GM12878 (cell line): Measurements from ENCODE around the gene MRTFB. TPM values are rescaled to one million over a fixed set of nuclear protein-coding genes. Genes with fewer than 3 reads are reported as not detected.

Source experiments
- ATAC-seq: fragments of 200-7000 bp; cut with Tn5 transposase; 3 replicates; pipeline ENCODE4 v1.9.1; 2020; ENCODE audit warnings: mild to moderate bottlenecking, moderate library complexity
- BruUV-seq: library from RNA; stranded (reverse); fragments of 400-500 nt; replicated peaks from 2 replicates; lab custom pipeline; 2021; lab: Mats Ljungman, UMichigan
- CTCF ChIA-PET: fragments of 300-600 bp; sonication (Branson Sonifier 250); formaldehyde crosslinking; extraction: SDS; loops from one replicate; lab custom pipeline; 2021; ENCODE audit warnings: inconsistent platforms; lab: Yijun Ruan, JAX
- POLR2A ChIA-PET: fragments of 350-600 bp; formaldehyde crosslinking; extraction: SDS; loops from one replicate; lab custom pipeline; 2021; ENCODE audit warnings: inconsistent platforms; lab: Charles Lee
- RAD21 ChIA-PET: fragments of 300-600 bp; sonication (Branson Sonifier 250); formaldehyde crosslinking; loops from one replicate; lab custom pipeline; 2023; ENCODE audit warnings: antibody characterized with exemption; ENCODE audit not compliant: unreplicated experiment; lab: Charles Lee
- SMC1A ChIA-PET: fragments of 300-600 bp; sonication (Branson Sonifier 250); formaldehyde crosslinking; loops from one replicate; lab custom pipeline; 2023; ENCODE audit not compliant: unreplicated experiment, uncharacterized antibody; lab: Charles Lee
- DNase-seq: peaks from one replicate; pipeline ENCODE4 v3.0.0-alpha.2; 2011; ENCODE audit warnings: low read depth, low spot score
- FAIRE-seq: peaks from 3 replicates; lab custom pipeline; 2011; peaks lifted over from hg19 to GRCh38; lab: Jason Lieb, UNC
- H2AFZ ChIP-seq: 2 replicates; pipeline ENCODE4 v1.6.0; 2011; ENCODE audit warnings: low read depth, low read length, control low read depth; ENCODE audit not compliant: control insufficient read depth
- H3K27ac ChIP-seq: 2 replicates; pipeline ENCODE4 v1.5.1; 2011; ENCODE audit warnings: control low read depth; ENCODE audit not compliant: control insufficient read depth, insufficient read depth
- H3K27me3 ChIP-seq, 2 experiments: replicated peaks in 1 of 2; 2 replicates each; pipeline versions ENCODE4 v1.6.0 to v1.6.1; 2011; ENCODE audit warnings: low read length in 1 of 2; ENCODE audit not compliant: control insufficient read depth in 2 of 2, insufficient read depth in 2 of 2
- H3K36me3 ChIP-seq, 2 experiments: 2 replicates each; pipeline ENCODE4 v1.5.1; 2011; ENCODE audit warnings: low read length in 1 of 2; ENCODE audit not compliant: control insufficient read depth in 2 of 2, insufficient read depth in 2 of 2
- H3K4me1 ChIP-seq: 2 replicates; pipeline ENCODE4 v1.6.1; 2011; ENCODE audit warnings: mild to moderate bottlenecking, low read length, moderate library complexity, mixed read lengths; ENCODE audit not compliant: control insufficient read depth, insufficient read depth
- H3K4me2 ChIP-seq: 2 replicates; pipeline ENCODE4 v1.6.0; 2011; ENCODE audit warnings: control low read depth; ENCODE audit not compliant: control insufficient read depth, insufficient read depth
- H3K4me3 ChIP-seq: fragments of 200-600 bp; sonication (generic); 2 replicates; pipeline ENCODE4 v1.5.1; 2016
- H3K79me2 ChIP-seq: 2 replicates; pipeline ENCODE4 v1.6.0; 2011; ENCODE audit warnings: low read length; ENCODE audit not compliant: control insufficient read depth, insufficient read depth
- H3K9ac ChIP-seq: 2 replicates; pipeline ENCODE4 v1.8.0; 2011; ENCODE audit warnings: low read length, control low read depth, mixed read lengths; ENCODE audit not compliant: control insufficient read depth, insufficient read depth
- H3K9me3 ChIP-seq: replicated peaks from 3 replicates; pipeline ENCODE4 v1.5.1; 2011; ENCODE audit warnings: mild to moderate bottlenecking, low read length; ENCODE audit not compliant: control insufficient read depth, insufficient read depth
- H4K20me1 ChIP-seq: 2 replicates; pipeline ENCODE4 v1.6.0; 2011; ENCODE audit not compliant: control insufficient read depth, insufficient read depth
- BCL11A ChIP-seq: IDR thresholded peaks from 2 replicates; pipeline ENCODE4 v1.6.1; 2011; ENCODE audit warnings: low read depth, low read length
- BHLHE40 ChIP-seq, 2 experiments: fragments of 450-650 bp in 1 of 2; IDR thresholded peaks; 2 replicates each; pipeline ENCODE4 v1.6.1; 2011 to 2017; ENCODE audit warnings: low read depth in 2 of 2, borderline replicate concordance in 1 of 2, improper control_type of control experiment in 1 of 2, low read length in 1 of 2, mild to moderate bottlenecking in 1 of 2
- CBFB ChIP-seq: IDR thresholded peaks from 2 replicates; pipeline ENCODE4 v1.6.1; 2016; ENCODE audit warnings: antibody characterized with exemption, low read depth
- FOXM1 ChIP-seq: IDR thresholded peaks from 2 replicates; pipeline ENCODE4 v1.6.1; 2012; ENCODE audit warnings: low read depth, mild to moderate bottlenecking, inconsistent platforms, low read length, moderate library complexity
- GATAD2B ChIP-seq: fragments of 450-650 bp; conservative IDR thresholded peaks from 2 replicates; pipeline ENCODE4 v1.6.1; 2017; ENCODE audit warnings: low read depth, mild to moderate bottlenecking, moderate library complexity
- MEF2B ChIP-seq: fragments of 450-650 bp; IDR thresholded peaks from 2 replicates; pipeline ENCODE4 v1.6.1; 2018; ENCODE audit warnings: mild to moderate bottlenecking, moderate library complexity; ENCODE audit not compliant: partially characterized antibody, poor library complexity, severe bottlenecking
- RUNX3 ChIP-seq: IDR thresholded peaks from 2 replicates; pipeline ENCODE4 v1.6.1; 2012; ENCODE audit warnings: low read length, inconsistent platforms
- SREBF1 ChIP-seq: IDR thresholded peaks from 2 replicates; pipeline ENCODE4 v1.6.1; 2012; ENCODE audit warnings: mild to moderate bottlenecking, low read length
- STAT1 ChIP-seq: fragments of 450-650 bp; conservative IDR thresholded peaks from 2 replicates; pipeline ENCODE4 v1.6.1; 2014; ENCODE audit warnings: antibody characterized with exemption, mild to moderate bottlenecking
- TBL1XR1 ChIP-seq: IDR thresholded peaks from 2 replicates; pipeline ENCODE4 v1.6.1; 2012; ENCODE audit warnings: low read depth, low read length, improper control_type of control experiment
- ZNF384 ChIP-seq: IDR thresholded peaks from 2 replicates; pipeline ENCODE4 v1.6.1; 2012; ENCODE audit warnings: low read depth, mild to moderate bottlenecking, low read length, improper control_type of control experiment, borderline replicate concordance
- ZSCAN29 ChIP-seq: fragments of 450-650 bp; IDR thresholded peaks from 2 replicates; pipeline ENCODE4 v1.6.1; 2017; ENCODE audit warnings: mild to moderate bottlenecking, moderate library complexity
- WGBS: methylation state at CpG from one replicate; pipeline ENCODE4 v1.1.6; 2016; ENCODE audit warnings: low lambda C conversion rate; ENCODE audit not compliant: insufficient replicate concordance, insufficient coverage; ENCODE audit errors: missing lambda C conversion rate; 5-methylcytosine and 5-hydroxymethylcytosine counted together
- in situ Hi-C: fragments of 300-500 bp; cut with MboI; formaldehyde crosslinking; loops from 9 replicates; pipeline ENCODE4 v1.14.3; 2018; ENCODE audit warnings: mixed read lengths
- intact Hi-C: fragments of 100-400 bp; cut with micrococcal nuclease; formaldehyde crosslinking; loops from one replicate; pipeline ENCODE4 v1.14.2; 2022; ENCODE audit not compliant: unreplicated experiment
- polyA plus RNA-seq, 11 experiments: library from polyadenylated mRNA; depleted of rRNA in 4 of 11; unstranded in 6 of 11; stranded (reverse) in 5 of 11; fragments of >200 nt; fragmentation: Nextera tagmentation in 4 of 11; fragmentation: Illumina TruSeq in 1 of 11; extraction: Ambion mirVana in 4 of 11; extraction: Trizol in 1 of 11; gene quantifications; 1 replicate in 1 of 11; 2 replicates in 10 of 11; pipeline versions ENCODE4 v1.2.1 to v1.2.3, GENCODE V29; 2011 to 2016; ENCODE audit warnings: inconsistent platforms in 2 of 11, missing spikeins in 2 of 11, low read depth in 1 of 11
- total RNA-seq, 4 experiments: library from RNA; depleted of rRNA in 3 of 4; stranded (reverse); fragments of >200 nt in 3 of 4; fragmentation: Illumina TruSeq in 1 of 4; extraction: Trizol in 1 of 4; gene quantifications; 2 replicates each; pipeline versions ENCODE4 v1.2.1 to v1.2.3, GENCODE V29; 2013 to 2021
- TF ChIP-seq, protein P1 (sequence below): IDR thresholded peaks from 2 replicates; pipeline ENCODE4 v1.6.1; 2011; ENCODE audit warnings: borderline replicate concordance, low read depth, mild to moderate bottlenecking, moderate library complexity, low read length; ENCODE audit not compliant: insufficient read depth, poor library complexity, severe bottlenecking
- TF ChIP-seq, protein P2 (sequence below): fragments of 450-650 bp; IDR thresholded peaks from 2 replicates; pipeline ENCODE4 v1.6.1; 2017; ENCODE audit warnings: mild to moderate bottlenecking, moderate library complexity
- TF ChIP-seq, protein P3 (sequence below): IDR thresholded peaks from 2 replicates; pipeline ENCODE4 v1.6.1; 2011; ENCODE audit warnings: mild to moderate bottlenecking, low read depth, low read length, moderate library complexity; ENCODE audit not compliant: insufficient replicate concordance

The MRTFB gene
- total and polyA plus RNA-seq, 10 of the 15 experiments (the other 5 are each of a cell fraction or from before 2014, with no cell fraction given): 2.1 to 14.3 (median 8.0) TPM

DNA sequence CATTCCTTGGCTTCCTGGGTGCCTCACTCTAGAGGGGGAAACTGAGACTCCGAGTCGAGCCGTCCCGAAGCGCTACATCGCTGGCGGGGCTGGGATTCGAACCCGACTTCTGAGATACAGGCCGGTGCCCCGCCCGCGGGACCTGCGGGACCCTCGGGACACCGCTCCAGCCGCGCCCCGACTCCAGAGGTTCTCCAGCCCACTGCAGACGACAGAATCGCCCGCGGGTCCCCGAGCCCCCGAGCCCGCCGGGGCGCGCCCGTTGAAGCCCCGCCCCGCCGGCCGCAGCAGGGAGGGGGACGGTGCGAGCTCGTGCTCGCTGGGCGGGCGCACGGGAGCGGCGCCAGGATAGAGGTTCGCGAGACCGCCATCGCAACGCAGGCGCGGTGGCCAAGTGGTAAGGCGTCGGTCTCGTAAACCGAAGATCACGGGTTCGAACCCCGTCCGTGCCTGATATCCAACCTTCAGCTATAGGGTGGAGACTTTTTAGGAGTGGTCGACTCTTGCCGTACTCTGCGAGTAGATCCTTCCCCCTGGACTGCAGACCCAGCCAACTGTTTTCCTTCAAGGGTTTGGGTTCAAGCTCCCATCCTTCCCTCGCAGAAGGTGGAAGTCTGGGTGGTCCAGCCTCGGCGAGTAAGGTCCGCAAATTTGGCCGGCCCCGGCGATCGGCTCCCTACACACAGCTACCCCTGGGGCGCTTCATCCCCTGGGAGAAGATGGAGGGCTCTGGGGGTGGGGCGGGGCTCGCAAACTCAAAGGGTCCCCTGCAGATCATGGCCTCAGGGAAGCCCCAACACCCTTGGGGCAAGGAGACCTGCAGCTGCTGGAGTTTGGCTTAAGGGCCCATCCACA, 214.6 kb downstream of the MRTFB start:
- Histone ChIP-seq H3K9ac (peak overlapping the region; percentile 75), H3K27me3 (no peaks in the 10 kb centered on the region), H3K79me2 (no peaks in the 10 kb centered on the region), H3K4me1 (peaks cover 8% of the 10 kb centered on the region), H2AFZ (peak overlapping the region; percentile 96), H3K4me2 (peak overlapping the region; percentile 94), H3K4me3 (peak overlapping the region; percentile 89), H3K27ac (peak overlapping the region; percentile 76), H3K36me3 (no peaks in the 10 kb centered on the region), H3K9me3 (peaks cover 8% of the 10 kb centered on the region), H4K20me1 (no peaks in the 10 kb centered on the region)
- peak; percentile 89 for ATAC-seq
- ChIA-PET RAD21 (interaction anchor here (0.6 to 3.3 kb wide), 24 partner anchors 9 to 1120 kb away, joined by 3 to 39 read pairs (median 5); partner anchors contain the start of gene ERCC4), CTCF (interaction anchor here (0.5 to 4.0 kb wide), 24 partner anchors 9 to 368 kb away, joined by 3 to 31 read pairs (median 4); partner anchors contain the start of gene ERCC4), SMC1A (interaction anchor here (0.5 to 4.3 kb wide), 22 partner anchors 11 to 712 kb away, joined by 3 to 48 read pairs (median 4); partner anchors contain the start of gene ERCC4), POLR2A (interaction anchor here (0.5 to 1.7 kb wide), 5 partner anchors 18 to 26 kb away, joined by 3 to 9 read pairs (median 5); no protein-coding TSS in a partner anchor)
- intact Hi-C loops (loop anchor here (1.0 to 2.0 kb wide), 5 partner anchors 16 to 362 kb away; partner anchors contain the start of gene MRTFB), in situ Hi-C loops (loop anchor here (5.0 kb wide), 2 partner anchors 242 to 363 kb away; partner anchors contain the start of gene ERCC4)
- peak; percentile 87 for DNase-seq
- TSS peak; percentile 97 for BruUV-seq
- 1% methylated on average over 49 of the region's 72 CpGs for WGBS
- peak; percentile 38 for FAIRE-seq
- TF ChIP-seq STAT1 (peak; percentile 93), CBFB (0 out of 2 replicates have a peak, but pooled peaks have one; percentile 71), ZSCAN29 (peak; percentile 91), GATAD2B (peak; percentile 88), ZNF384 (no peak), BHLHE40 (IDR thresholded peaks at IDR 0.05; ENCODE audit: borderline replicate concordance in 1 of 2, low read depth in 2 of 2, low read length in 1 of 2) (peak; percentile 90 to 98; a peak in 3 of 4 replicates), FOXM1 (peak; percentile 3; the same call in 1 of the 2 replicates), BCL11A (peak; percentile 7; the same call in 1 of the 2 replicates), TBL1XR1 (peak; percentile 92), MEF2B (peak; percentile 82), RUNX3 (peak; percentile 75), SREBF1 (no peak)
- TF ChIP-seq, protein P1, sequence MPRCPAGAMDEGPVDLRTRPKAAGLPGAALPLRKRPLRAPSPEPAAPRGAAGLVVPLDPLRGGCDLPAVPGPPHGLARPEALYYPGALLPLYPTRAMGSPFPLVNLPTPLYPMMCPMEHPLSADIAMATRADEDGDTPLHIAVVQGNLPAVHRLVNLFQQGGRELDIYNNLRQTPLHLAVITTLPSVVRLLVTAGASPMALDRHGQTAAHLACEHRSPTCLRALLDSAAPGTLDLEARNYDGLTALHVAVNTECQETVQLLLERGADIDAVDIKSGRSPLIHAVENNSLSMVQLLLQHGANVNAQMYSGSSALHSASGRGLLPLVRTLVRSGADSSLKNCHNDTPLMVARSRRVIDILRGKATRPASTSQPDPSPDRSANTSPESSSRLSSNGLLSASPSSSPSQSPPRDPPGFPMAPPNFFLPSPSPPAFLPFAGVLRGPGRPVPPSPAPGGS: no peak
- TF ChIP-seq, protein P2, sequence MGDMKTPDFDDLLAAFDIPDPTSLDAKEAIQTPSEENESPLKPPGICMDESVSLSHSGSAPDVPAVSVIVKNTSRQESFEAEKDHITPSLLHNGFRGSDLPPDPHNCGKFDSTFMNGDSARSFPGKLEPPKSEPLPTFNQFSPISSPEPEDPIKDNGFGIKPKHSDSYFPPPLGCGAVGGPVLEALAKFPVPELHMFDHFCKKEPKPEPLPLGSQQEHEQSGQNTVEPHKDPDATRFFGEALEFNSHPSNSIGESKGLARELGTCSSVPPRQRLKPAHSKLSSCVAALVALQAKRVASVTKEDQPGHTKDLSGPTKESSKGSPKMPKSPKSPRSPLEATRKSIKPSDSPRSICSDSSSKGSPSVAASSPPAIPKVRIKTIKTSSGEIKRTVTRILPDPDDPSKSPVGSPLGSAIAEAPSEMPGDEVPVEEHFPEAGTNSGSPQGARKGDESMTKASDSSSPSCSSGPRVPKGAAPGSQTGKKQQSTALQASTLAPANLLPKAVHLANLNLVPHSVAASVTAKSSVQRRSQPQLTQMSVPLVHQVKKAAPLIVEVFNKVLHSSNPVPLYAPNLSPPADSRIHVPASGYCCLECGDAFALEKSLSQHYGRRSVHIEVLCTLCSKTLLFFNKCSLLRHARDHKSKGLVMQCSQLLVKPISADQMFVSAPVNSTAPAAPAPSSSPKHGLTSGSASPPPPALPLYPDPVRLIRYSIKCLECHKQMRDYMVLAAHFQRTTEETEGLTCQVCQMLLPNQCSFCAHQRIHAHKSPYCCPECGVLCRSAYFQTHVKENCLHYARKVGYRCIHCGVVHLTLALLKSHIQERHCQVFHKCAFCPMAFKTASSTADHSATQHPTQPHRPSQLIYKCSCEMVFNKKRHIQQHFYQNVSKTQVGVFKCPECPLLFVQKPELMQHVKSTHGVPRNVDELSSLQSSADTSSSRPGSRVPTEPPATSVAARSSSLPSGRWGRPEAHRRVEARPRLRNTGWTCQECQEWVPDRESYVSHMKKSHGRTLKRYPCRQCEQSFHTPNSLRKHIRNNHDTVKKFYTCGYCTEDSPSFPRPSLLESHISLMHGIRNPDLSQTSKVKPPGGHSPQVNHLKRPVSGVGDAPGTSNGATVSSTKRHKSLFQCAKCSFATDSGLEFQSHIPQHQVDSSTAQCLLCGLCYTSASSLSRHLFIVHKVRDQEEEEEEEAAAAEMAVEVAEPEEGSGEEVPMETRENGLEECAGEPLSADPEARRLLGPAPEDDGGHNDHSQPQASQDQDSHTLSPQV: peak; percentile 35; the same call in 1 of the 2 replicates
- TF ChIP-seq, protein P3, sequence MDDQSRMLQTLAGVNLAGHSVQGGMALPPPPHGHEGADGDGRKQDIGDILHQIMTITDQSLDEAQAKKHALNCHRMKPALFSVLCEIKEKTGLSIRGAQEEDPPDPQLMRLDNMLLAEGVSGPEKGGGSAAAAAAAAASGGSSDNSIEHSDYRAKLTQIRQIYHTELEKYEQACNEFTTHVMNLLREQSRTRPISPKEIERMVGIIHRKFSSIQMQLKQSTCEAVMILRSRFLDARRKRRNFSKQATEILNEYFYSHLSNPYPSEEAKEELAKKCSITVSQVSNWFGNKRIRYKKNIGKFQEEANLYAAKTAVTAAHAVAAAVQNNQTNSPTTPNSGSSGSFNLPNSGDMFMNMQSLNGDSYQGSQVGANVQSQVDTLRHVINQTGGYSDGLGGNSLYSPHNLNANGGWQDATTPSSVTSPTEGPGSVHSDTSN: no peak
